ENCODE measurements around the gene PAOX.
A peak's percentile ranks its signal among the peaks of the same experiment; 100 is the strongest.

The PAOX gene

DNA sequence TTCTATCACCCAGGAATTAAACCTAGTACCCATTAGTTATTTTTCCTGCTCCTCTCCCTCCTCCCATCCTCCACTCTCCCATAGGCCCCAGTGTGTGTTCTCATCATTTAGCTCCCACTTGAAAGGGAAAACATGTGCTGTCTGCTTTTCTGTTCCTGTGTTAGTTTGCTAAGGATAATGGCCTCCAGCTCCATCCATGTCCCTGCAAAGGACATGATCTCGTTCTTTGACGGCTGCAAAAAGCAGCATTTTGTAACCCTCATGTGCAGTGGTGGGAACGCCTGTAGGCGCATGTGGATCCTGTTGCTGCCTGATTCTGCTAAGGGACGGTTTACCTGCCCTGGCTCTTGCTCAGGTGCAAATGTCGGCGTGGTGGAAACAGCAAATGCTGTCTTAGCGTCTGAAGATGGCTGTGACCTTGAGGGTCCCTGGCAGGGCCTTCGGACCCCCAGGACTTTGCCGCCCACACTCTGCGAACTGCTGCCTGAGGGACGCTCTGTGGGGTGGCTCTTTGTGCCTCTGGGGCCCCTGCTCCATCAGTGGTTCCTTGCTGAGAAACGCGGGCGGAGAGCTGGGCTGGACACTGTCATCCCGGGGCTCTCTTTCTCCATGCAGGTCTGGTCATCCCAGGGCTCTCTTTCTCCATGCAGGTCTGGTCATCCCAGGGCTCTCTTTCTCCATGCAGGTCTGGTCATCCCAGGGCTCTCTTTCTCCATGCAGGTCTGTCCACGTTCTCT, 9.3 kb downstream of the PAOX start:
- no peak for DNase-seq

DNA sequence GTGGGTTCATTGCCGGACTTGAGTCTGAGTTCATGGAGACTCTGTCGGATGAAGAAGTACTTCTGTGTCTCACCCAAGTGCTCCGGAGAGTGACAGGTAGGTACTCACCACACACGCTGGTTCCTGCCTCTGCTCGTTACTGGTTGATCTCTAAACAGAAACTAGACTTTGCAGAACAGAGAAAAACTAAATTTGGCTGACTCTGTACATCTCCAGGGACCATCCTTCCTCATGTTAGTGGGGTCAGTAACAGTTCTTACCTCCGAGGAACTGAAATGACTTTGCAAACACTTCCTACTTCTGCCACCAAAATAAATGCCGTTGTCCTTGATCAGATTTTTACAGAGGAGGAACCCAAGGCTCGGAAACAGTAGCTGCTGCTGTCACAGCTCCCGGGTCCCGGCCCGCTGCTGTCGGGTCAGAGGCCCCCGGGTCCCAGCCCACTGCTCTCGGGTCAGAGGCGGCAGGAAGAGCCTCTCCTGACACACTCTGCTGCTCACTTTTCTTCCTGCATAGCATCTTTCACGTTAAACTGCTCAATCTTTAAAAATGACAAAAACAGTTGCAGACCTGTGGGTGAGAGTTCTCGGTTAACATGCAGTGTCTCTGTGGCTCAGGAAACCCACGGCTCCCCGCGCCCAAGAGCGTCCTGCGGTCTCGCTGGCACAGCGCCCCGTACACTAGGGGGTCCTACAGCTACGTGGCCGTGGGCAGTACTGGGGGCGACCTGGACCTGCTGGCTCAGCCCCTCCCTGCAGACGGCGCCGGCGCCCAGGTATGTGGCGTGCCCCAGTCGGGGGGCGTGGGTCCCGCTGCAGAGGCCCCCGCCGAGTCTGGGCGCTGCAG, 10.1 kb downstream of the PAOX start:
- peak; percentile 58 to 76 for DNase-seq

DNA sequence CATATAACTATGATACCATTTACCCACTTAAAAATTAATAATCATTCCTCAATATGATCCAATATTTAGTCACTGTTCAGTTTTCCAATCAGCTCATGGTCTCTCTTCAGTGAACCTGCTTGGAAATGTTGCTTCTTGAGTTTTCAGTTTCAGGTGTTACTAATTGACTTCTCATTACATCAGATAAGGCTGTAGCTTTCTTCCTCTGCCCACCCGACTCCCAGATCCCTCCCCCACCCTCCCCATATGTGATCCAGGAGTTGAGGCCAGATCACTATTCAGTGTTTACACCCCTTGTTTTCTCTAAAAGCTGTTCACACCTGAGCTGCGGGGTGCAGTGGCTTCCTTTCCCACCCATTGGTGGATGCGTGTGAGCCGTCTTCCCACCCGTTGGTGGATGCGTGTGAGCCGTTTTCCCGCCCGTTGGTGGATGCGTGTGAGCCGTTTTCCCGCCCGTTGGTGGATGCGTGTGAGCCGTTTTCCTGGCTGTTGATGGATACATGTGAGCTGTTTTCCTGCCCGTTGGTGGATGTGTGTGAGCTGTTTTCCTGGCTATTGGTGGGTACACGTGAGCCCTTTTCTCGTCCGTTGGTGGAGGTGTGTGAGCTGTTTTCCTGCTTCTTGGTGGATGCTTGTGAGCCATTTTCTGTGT, 11.7 kb downstream of the PAOX start:
- DNase-seq: no peak

DNA sequence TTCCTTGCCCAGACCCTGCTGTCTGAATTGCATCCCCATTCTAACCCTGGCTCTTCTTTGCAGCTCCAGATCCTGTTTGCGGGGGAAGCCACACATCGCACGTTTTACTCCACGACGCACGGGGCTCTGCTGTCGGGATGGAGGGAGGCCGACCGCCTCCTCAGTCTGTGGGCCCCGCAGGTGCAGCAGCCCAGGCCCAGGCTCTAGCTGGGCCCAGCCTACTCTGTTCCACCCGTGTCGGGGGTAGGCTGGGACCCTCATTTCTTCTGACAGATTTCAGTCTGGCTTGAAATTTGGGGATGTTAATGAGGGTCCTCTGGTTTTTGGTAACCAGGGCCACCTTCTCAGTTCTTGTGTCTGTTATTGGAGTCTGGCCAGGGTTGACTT, 12.2 kb downstream of the PAOX start:
- no peak for DNase-seq

- DNase-seq: peak in 1 of 2 donors; percentile 21
Observed at GRCh38 chr10:133391761-133392518, 12.9 kb downstream of the PAOX start.

DNA sequence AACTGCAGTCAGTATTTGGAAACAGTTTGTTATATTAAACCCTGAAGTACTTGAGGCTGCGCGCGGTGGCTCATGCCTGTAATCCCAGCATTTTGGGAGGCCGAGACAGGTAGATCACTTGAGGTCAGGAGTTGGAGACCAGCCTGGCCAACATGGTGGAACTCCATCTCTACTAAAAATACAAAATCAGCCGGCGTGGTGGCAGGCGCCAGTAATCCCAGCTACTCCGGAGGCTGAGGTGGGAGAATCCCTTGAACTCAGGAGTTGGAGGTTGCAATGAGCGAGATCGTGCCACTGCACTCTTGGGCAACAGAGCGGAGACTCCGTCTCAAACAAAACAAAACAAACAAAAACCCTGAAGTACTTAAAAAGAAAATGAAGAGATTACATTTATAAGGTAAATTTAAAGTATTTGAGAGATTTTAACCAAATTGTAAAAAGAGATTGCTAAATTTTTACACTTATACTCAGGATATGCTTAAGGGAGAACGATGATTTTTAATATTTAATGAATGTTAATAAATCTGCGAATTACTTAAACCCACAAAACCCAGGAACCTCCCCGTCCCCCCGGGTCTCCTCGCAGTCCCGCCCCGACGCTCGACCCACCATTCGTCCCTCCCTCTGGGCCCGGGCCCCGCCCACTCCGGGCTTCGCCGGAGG, 14.5 kb downstream of the PAOX start:
- no peak for DNase-seq

- DNase-seq: peak; percentile 93
Observed at GRCh38 chr10:133394064-133394663, 15.1 kb downstream of the PAOX start, which contains the start of gene MTG1. Gene MTG1 (plus strand): TSS chr10:133394157. CDS start chr10:133394221, 64 bp downstream.

DNA sequence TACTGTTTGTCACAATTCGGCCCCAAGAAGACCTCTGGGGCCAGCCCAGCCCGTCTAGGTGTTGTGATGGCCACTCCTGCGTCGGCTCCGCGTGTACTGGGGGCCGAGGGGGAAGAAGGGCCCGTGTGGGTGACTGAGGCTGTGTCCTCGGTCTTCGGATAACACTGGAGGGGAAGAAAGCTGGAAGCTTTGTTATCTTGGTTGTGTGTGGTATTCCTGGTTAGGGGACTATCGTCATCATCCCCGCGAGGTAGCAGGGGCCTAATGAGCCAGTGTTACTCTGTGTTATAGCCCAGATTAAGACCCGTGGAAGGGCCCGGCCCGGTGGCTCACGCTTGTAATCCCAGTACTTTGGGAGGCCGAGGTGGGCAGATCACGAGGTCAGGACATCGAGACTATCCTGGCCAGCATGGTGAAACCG, 15.7 kb downstream of the PAOX start:
- DNase-seq: no peak

- no peak for DNase-seq
Observed at GRCh38 chr10:133396035-133396624, 17.1 kb downstream of the PAOX start.

DNA sequence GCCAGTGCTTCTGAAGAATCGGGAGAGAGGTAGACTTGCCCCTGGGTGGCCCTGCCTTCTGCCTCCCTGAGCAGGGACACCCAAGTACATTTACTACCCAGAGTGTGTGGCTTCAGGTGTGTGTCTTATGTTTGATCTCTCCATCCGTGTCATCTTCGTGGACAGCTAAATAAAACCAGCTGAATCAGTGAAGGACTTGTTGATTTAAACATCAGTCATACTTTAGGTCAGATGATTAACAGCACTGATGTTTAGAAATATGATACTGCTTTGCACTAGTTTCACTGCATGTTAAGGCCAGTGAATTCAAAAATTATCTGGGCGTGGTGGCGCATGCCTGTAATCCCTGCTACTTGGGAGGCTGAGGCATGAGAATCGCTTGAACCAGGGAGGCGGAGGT, 18.9 kb downstream of the PAOX start:
- no peak for DNase-seq

- DNase-seq: no peak
Observed at GRCh38 chr10:133399123-133399601, 20.1 kb downstream of the PAOX start.

GRCh38 chr10:133400624-133401424, 21.8 kb downstream of the PAOX start:
- peak; percentile 10 to 25 for DNase-seq

- peak in 1 of 2 donors; percentile 7 for DNase-seq
Observed at GRCh38 chr10:133401500-133401899, 22.4 kb downstream of the PAOX start.

- DNase-seq: peak in 1 of 2 donors; percentile 9
Observed at GRCh38 chr10:133401981-133402725, 23.1 kb downstream of the PAOX start.

DNA sequence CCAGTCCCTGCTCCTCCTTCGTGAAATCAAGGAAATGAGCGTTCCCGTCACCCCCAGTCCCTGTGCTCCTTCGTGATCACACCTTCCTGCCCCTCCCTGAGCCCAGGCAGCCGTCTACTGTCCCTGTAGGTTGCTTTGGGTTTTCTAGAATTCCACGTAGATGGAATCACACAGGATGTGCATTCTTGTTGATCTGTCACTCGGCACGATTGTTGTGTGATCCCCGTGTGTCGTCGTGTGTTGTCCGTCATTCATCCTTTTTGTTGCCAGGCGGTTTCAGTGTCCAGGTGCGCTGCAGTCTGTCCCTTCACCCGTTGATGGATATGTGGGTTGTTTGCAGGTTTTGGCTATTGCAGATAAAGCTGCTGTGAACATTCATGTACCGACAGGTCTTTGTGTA, 24.3 kb downstream of the PAOX start:
- DNase-seq: no peak

DNA sequence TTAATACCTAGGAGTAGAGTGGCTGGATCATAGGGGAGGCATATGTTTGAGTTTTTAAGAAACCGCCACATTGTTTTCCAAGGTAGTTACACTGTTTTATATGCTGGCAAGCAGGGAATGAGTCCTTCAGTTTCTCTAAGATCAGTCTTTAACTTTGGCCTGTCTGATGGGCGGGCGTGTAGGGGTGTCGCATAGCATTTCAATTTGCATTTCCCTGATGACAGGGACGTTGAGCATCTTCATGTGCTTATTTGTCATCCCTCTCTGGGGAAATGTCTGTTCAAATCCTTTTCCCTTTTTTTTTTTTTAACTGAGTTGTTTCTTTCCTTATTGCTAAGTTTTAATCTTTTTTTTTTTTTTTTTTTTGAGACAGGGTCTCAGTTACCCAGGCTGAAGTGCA, 24.7 kb downstream of the PAOX start:
- DNase-seq: no peak

DNA sequence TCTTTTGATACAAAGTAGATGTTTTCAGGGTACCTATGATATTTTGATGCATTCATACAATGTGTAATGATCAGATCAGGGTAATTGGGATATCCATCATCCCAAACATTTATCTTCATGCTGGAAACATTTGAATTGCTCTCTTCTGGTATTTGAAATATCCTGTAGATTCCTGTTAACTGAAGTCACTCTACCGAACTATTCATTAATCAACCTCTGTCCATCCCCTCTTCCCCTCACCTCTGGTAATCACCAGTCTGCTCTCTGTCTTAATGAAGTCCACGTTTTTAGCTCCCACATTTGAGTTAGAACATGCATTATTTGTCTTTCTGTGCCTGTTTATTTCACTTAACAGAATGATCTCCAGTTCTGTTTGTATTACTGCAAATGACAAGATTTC, 26.2 kb downstream of the PAOX start:
- no peak for DNase-seq

GRCh38 chr10:133405844-133406527, 26.9 kb downstream of the PAOX start:
- no peak for DNase-seq

Data from CD4-positive, alpha-beta T cell treated with Interleukin-4 for 1 hour (primary cell).